Caco-2 (cell line): ENCODE data around the gene FAAH. TPM values are rescaled to one million over a fixed set of nuclear protein-coding genes. Genes with fewer than 3 reads are reported as not detected.

Experiments used
- BruUV-seq: library from RNA; stranded (reverse); fragments of 400-500 nt; replicated peaks from 2 replicates; lab custom pipeline; 2021; lab: Mats Ljungman, UMichigan
- CTCF ChIA-PET: fragments of 300-600 bp; sonication (Branson Sonifier 250); formaldehyde crosslinking; loops from one replicate; lab custom pipeline; 2022; ENCODE audit warnings: antibody characterized with exemption; lab: Charles Lee
- POLR2A ChIA-PET: fragments of 300-600 bp; sonication (Branson Sonifier 250); formaldehyde crosslinking; loops from one replicate; lab custom pipeline; 2022; ENCODE audit warnings: antibody characterized with exemption; lab: Charles Lee
- DNase-seq, 2 experiments: peaks; one replicate each; pipeline versions ENCODE4 v3.0.0 to v3.0.0-alpha.2; 2020 to 2022
- H3K27me3 ChIP-seq: replicated peaks from 2 replicates; pipeline ENCODE4 v1.6.0; 2011; ENCODE audit warnings: low read length; ENCODE audit not compliant: control insufficient read depth, insufficient read depth
- H3K36me3 ChIP-seq: 2 replicates; pipeline ENCODE4 v1.5.1; 2011; ENCODE audit warnings: low read length; ENCODE audit not compliant: control insufficient read depth, insufficient read depth
- H3K4me1 ChIP-seq: fragments of 250-450 bp; sonication (Bioruptor Pico); 2 replicates; pipeline ENCODE4 v1.5.1; 2020; ENCODE audit warnings: mild to moderate bottlenecking
- H3K4me3 ChIP-seq: 2 replicates; pipeline ENCODE4 v1.5.1; 2011; ENCODE audit warnings: low read depth, mild to moderate bottlenecking, control low read depth, low read length
- H3K9me3 ChIP-seq: fragments of 250-450 bp; sonication (Bioruptor Pico); 2 replicates; pipeline ENCODE4 v1.5.1; 2020; ENCODE audit warnings: mild to moderate bottlenecking, moderate library complexity
- H3K27ac Mint-ChIP-seq: one replicate; pipeline ENCODE4 v1.8.0; 2022; ENCODE audit warnings: mixed read lengths; ENCODE audit not compliant: unreplicated experiment
- H3K27me3 Mint-ChIP-seq: one replicate; pipeline ENCODE4 v1.8.0; 2022; ENCODE audit warnings: mixed read lengths; ENCODE audit not compliant: insufficient read depth, unreplicated experiment
- H3K36me3 Mint-ChIP-seq: one replicate; pipeline ENCODE4 v1.8.0; 2022; ENCODE audit warnings: mild to moderate bottlenecking, mixed read lengths; ENCODE audit not compliant: insufficient read depth, unreplicated experiment
- H3K4me1 Mint-ChIP-seq: one replicate; pipeline ENCODE4 v1.8.0; 2022; ENCODE audit warnings: low read depth, mixed read lengths; ENCODE audit not compliant: unreplicated experiment
- H3K4me3 Mint-ChIP-seq: one replicate; pipeline ENCODE4 v1.8.0; 2022; ENCODE audit warnings: mild to moderate bottlenecking, moderate library complexity, mixed read lengths; ENCODE audit not compliant: unreplicated experiment
- H3K9me3 Mint-ChIP-seq: one replicate; pipeline ENCODE4 v1.8.0; 2022; ENCODE audit warnings: mixed read lengths; ENCODE audit not compliant: unreplicated experiment
- CTCF ChIP-seq, 2 experiments: fragments of 200-600 bp in 1 of 2; IDR thresholded peaks; 1 replicate in 1 of 2; 2 replicates in 1 of 2; pipeline versions ENCODE4 v1.5.1 to v1.8.0; 2011 to 2022; ENCODE audit warnings: antibody characterized with exemption in 1 of 2, control low read depth in 1 of 2, inconsistent platforms in 1 of 2, low read depth in 1 of 2, low read length in 1 of 2, mild to moderate bottlenecking in 1 of 2, moderate library complexity in 1 of 2; ENCODE audit not compliant: insufficient read depth in 1 of 2, severe bottlenecking in 1 of 2, unreplicated experiment in 1 of 2
- intact Hi-C: fragments of 100-400 bp; cut with micrococcal nuclease; formaldehyde crosslinking; loops from one replicate; pipeline ENCODE4 v1.10.0; 2022; ENCODE audit not compliant: unreplicated experiment
- total RNA-seq: library from RNA; stranded (reverse); gene quantifications from 2 replicates; pipeline ENCODE4 v1.2.3, GENCODE V29; 2022

The FAAH gene
- total RNA-seq, 1 experiment from 2014 or later: 29.1 TPM

- ChIA-PET CTCF (interaction anchor here (0.8 to 1.6 kb wide), 3 partner anchors 83 to 85 kb away, joined by 3 to 7 read pairs (median 5); no protein-coding TSS in a partner anchor), POLR2A (no interaction called here)
- Mint-ChIP-seq H3K4me3 (no peak overlapping the region), H3K36me3 (no peaks in the 10 kb centered on the region), H3K27ac (no peak overlapping the region), H3K9me3 (no peaks in the 10 kb centered on the region), H3K4me1 (peaks cover 5% of the 10 kb centered on the region), H3K27me3 (peaks cover 4% of the 10 kb centered on the region)
- Histone ChIP-seq H3K4me1 (0 out of 2 replicates have a peak, but pooled peaks cover 4% of the 10 kb centered on the region), H3K4me3 (no peak overlapping the region), H3K36me3 (no peaks in the 10 kb centered on the region), H3K9me3 (no peaks in the 10 kb centered on the region), H3K27me3 (no peaks in the 10 kb centered on the region)
- no peak for DNase-seq
- no TSS peak for BruUV-seq
- intact Hi-C loops: no loop called here
- no peak for TF ChIP-seq CTCF (IDR thresholded peaks at IDR 0.05; ENCODE audit: insufficient read depth in 1 of 2, low read depth in 1 of 2, low read length in 1 of 2, severe bottlenecking in 1 of 2, unreplicated experiment in 1 of 2)
Observed at GRCh38 chr1:46445773-46446256, 51.7 kb downstream of the FAAH start.

- Mint-ChIP-seq H3K9me3 (no peaks in the 10 kb centered on the region), H3K4me3 (no peak overlapping the region), H3K27me3 (peaks cover 4% of the 10 kb centered on the region), H3K36me3 (no peaks in the 10 kb centered on the region), H3K4me1 (peaks cover 5% of the 10 kb centered on the region), H3K27ac (no peak overlapping the region)
- H3K36me3 ChIP-seq: no peaks in the 10 kb centered on the region
- no peaks in the 10 kb centered on the region for H3K27me3 ChIP-seq
- CTCF ChIA-PET: interaction anchor here (0.6 to 1.9 kb wide), 11 partner anchors 10 to 278 kb away, joined by 3 to 17 read pairs (median 5); a partner anchor contains a TSS
- H3K4me1 ChIP-seq: 0 out of 2 replicates have a peak, but pooled peaks cover 4% of the 10 kb centered on the region
- H3K9me3 ChIP-seq: no peaks in the 10 kb centered on the region
- no peak overlapping the region for H3K4me3 ChIP-seq
- intact Hi-C loops: loop anchor here (1.0 kb wide), 2 partner anchors 30 to 81 kb away; no protein-coding TSS in a partner anchor
- POLR2A ChIA-PET: interaction anchor here (1.0 kb wide), 1 partner anchor 80 kb away, joined by 3 read pairs; no protein-coding TSS in a partner anchor
- DNase-seq: peak; percentile 77 to 84
- peak; percentile 79 to 83 for TF ChIP-seq CTCF (IDR thresholded peaks at IDR 0.05; ENCODE audit: insufficient read depth in 1 of 2, low read depth in 1 of 2, low read length in 1 of 2, severe bottlenecking in 1 of 2, unreplicated experiment in 1 of 2)
- BruUV-seq: no TSS peak
Observed at GRCh38 chr1:46446646-46447498, 52.8 kb downstream of the FAAH start.

- Histone ChIP-seq H3K4me1 (no peaks in the 10 kb centered on the region), H3K27me3 (no peaks in the 10 kb centered on the region), H3K36me3 (no peaks in the 10 kb centered on the region), H3K4me3 (no peak overlapping the region), H3K9me3 (no peaks in the 10 kb centered on the region)
- DNase-seq: no peak
- peaks cover 1% of the 10 kb centered on the region for H3K4me1 Mint-ChIP-seq
- no peaks in the 10 kb centered on the region for H3K9me3 Mint-ChIP-seq
- ChIA-PET POLR2A (no interaction called here), CTCF (interaction anchor here (0.6 to 1.9 kb wide), 11 partner anchors 10 to 278 kb away, joined by 3 to 17 read pairs (median 5); a partner anchor contains a TSS)
- no peaks in the 10 kb centered on the region for H3K36me3 Mint-ChIP-seq
- no peak overlapping the region for H3K27ac Mint-ChIP-seq
- no TSS peak for BruUV-seq
- no peak for TF ChIP-seq CTCF (IDR thresholded peaks at IDR 0.05; ENCODE audit: insufficient read depth in 1 of 2, low read depth in 1 of 2, low read length in 1 of 2, severe bottlenecking in 1 of 2, unreplicated experiment in 1 of 2)
- peaks cover 2% of the 10 kb centered on the region for H3K27me3 Mint-ChIP-seq
- H3K4me3 Mint-ChIP-seq: no peak overlapping the region
- intact Hi-C loops: loop anchor here (1.0 kb wide), 2 partner anchors 30 to 81 kb away; no protein-coding TSS in a partner anchor
Observed at GRCh38 chr1:46447499-46448108, 53.5 kb downstream of the FAAH start.
